ENCODE measurements around the gene FOXP2. TPM values are rescaled to one million over a fixed set of nuclear protein-coding genes. Genes with fewer than 3 reads are reported as not detected.

The FOXP2 gene
- total RNA-seq, 2 experiments from 2014 or later: not detected

GRCh38 chr7:114648117-114648516 lies 233.5 kb downstream of the FOXP2 start:
- no peak for DNase-seq (ENCODE audit: low spot score)
- H3K4me3 ChIP-seq (ENCODE audit: low read depth, low read length, poor library complexity, severe bottlenecking): no peak overlapping the region
- no peaks in the 10 kb centered on the region for H3K9me3 ChIP-seq (ENCODE audit: low read length)
- no peaks in the 10 kb centered on the region for H3K4me1 ChIP-seq (ENCODE audit: insufficient read depth, low read length, poor library complexity, severe bottlenecking)
- no peak overlapping the region for H2AFZ ChIP-seq (ENCODE audit: low read length)
- H3K79me2 ChIP-seq (ENCODE audit: insufficient read depth, low read depth, low read length): no peaks in the 10 kb centered on the region
- no peaks in the 10 kb centered on the region for H3K36me3 ChIP-seq (ENCODE audit: insufficient read depth, low read length)
- POLR2A ChIA-PET: interaction anchor here (0.6 to 0.9 kb wide), 2 partner anchors 9 to 19 kb away, joined by 3 to 4 read pairs; no protein-coding TSS in a partner anchor
- intact Hi-C loops (cut with micrococcal nuclease; ENCODE audit: unreplicated experiment): no loop called here
- H3K4me2 ChIP-seq (ENCODE audit: low read length): no peak overlapping the region
- H3K9me2 ChIP-seq (ENCODE audit: insufficient read depth, low read length): no peaks in the 10 kb centered on the region
- TF ChIP-seq EZH2phosphoT487 (IDR thresholded peaks at IDR 0.05; ENCODE audit: borderline replicate concordance, low read depth, low read length): no peak
- TF ChIP-seq, protein P1, sequence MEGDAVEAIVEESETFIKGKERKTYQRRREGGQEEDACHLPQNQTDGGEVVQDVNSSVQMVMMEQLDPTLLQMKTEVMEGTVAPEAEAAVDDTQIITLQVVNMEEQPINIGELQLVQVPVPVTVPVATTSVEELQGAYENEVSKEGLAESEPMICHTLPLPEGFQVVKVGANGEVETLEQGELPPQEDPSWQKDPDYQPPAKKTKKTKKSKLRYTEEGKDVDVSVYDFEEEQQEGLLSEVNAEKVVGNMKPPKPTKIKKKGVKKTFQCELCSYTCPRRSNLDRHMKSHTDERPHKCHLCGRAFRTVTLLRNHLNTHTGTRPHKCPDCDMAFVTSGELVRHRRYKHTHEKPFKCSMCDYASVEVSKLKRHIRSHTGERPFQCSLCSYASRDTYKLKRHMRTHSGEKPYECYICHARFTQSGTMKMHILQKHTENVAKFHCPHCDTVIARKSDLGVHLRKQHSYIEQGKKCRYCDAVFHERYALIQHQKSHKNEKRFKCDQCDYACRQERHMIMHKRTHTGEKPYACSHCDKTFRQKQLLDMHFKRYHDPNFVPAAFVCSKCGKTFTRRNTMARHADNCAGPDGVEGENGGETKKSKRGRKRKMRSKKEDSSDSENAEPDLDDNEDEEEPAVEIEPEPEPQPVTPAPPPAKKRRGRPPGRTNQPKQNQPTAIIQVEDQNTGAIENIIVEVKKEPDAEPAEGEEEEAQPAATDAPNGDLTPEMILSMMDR (conservative IDR thresholded peaks at IDR 0.05; ENCODE audit: low read length): no peak
- no peaks in the 10 kb centered on the region for H4K20me1 ChIP-seq (ENCODE audit: insufficient read depth, low read length)
- no TSS peak for BruUV-seq (replicated peaks)
- no peak overlapping the region for H3K27ac ChIP-seq (ENCODE audit: low read depth, low read length, poor library complexity, severe bottlenecking)
- CTCF ChIA-PET (ENCODE audit: unreplicated experiment): no interaction called here

GRCh38 chr7:114648680-114649079 lies 234.1 kb downstream of the FOXP2 start:
- no peaks in the 10 kb centered on the region for H3K36me3 ChIP-seq (ENCODE audit: insufficient read depth, low read length)
- TF ChIP-seq EZH2phosphoT487 (IDR thresholded peaks at IDR 0.05; ENCODE audit: borderline replicate concordance, low read depth, low read length): no peak
- TF ChIP-seq, protein P1 (conservative IDR thresholded peaks at IDR 0.05; ENCODE audit: low read length): no peak
- DNase-seq (ENCODE audit: low spot score): no peak
- H3K9me3 ChIP-seq (ENCODE audit: low read length): no peaks in the 10 kb centered on the region
- BruUV-seq (replicated peaks): no TSS peak
- no peak overlapping the region for H3K27ac ChIP-seq (ENCODE audit: low read depth, low read length, poor library complexity, severe bottlenecking)
- H3K9me2 ChIP-seq (ENCODE audit: insufficient read depth, low read length): no peaks in the 10 kb centered on the region
- CTCF ChIA-PET (ENCODE audit: unreplicated experiment): no interaction called here
- no peaks in the 10 kb centered on the region for H3K79me2 ChIP-seq (ENCODE audit: insufficient read depth, low read depth, low read length)
- no peak overlapping the region for H3K4me2 ChIP-seq (ENCODE audit: low read length)
- H3K4me1 ChIP-seq (ENCODE audit: insufficient read depth, low read length, poor library complexity, severe bottlenecking): no peaks in the 10 kb centered on the region
- intact Hi-C loops (cut with micrococcal nuclease; ENCODE audit: unreplicated experiment): no loop called here
- POLR2A ChIA-PET: interaction anchor here (0.9 kb wide), 1 partner anchor 20 kb away, joined by 4 read pairs; no protein-coding TSS in a partner anchor
- no peak overlapping the region for H2AFZ ChIP-seq (ENCODE audit: low read length)
- H4K20me1 ChIP-seq (ENCODE audit: insufficient read depth, low read length): no peaks in the 10 kb centered on the region
- no peak overlapping the region for H3K4me3 ChIP-seq (ENCODE audit: low read depth, low read length, poor library complexity, severe bottlenecking)

- no peak for DNase-seq (ENCODE audit: low spot score)
- H3K4me3 ChIP-seq (ENCODE audit: low read depth, low read length, poor library complexity, severe bottlenecking): no peak overlapping the region
- no peak overlapping the region for H3K27ac ChIP-seq (ENCODE audit: low read depth, low read length, poor library complexity, severe bottlenecking)
- no peaks in the 10 kb centered on the region for H4K20me1 ChIP-seq (ENCODE audit: insufficient read depth, low read length)
- no peaks in the 10 kb centered on the region for H3K79me2 ChIP-seq (ENCODE audit: insufficient read depth, low read depth, low read length)
- no peaks in the 10 kb centered on the region for H3K36me3 ChIP-seq (ENCODE audit: insufficient read depth, low read length)
- BruUV-seq (replicated peaks): no TSS peak
- H3K9me3 ChIP-seq (ENCODE audit: low read length): no peaks in the 10 kb centered on the region
- POLR2A ChIA-PET: no interaction called here
- no peak for TF ChIP-seq EZH2phosphoT487 (IDR thresholded peaks at IDR 0.05; ENCODE audit: borderline replicate concordance, low read depth, low read length)
- TF ChIP-seq, protein P1 (conservative IDR thresholded peaks at IDR 0.05; ENCODE audit: low read length): no peak
- intact Hi-C loops (cut with micrococcal nuclease; ENCODE audit: unreplicated experiment): no loop called here
- no peak overlapping the region for H2AFZ ChIP-seq (ENCODE audit: low read length)
- CTCF ChIA-PET (ENCODE audit: unreplicated experiment): no interaction called here
- H3K4me1 ChIP-seq (ENCODE audit: insufficient read depth, low read length, poor library complexity, severe bottlenecking): no peaks in the 10 kb centered on the region
- H3K9me2 ChIP-seq (ENCODE audit: insufficient read depth, low read length): no peaks in the 10 kb centered on the region
- no peak overlapping the region for H3K4me2 ChIP-seq (ENCODE audit: low read length)
Observed at GRCh38 chr7:114649689-114650088, 235.1 kb downstream of the FOXP2 start.

Measured in OCI-LY7 (cell line).